HG02588 (cell line): ENCODE measurements around the gene SKI.

ENCODE experiments used
- ATAC-seq: cut with Tn5 transposase; IDR thresholded peaks from one replicate; pipeline ENCODE4 v1.9.1; 2021; ENCODE audit warnings: mild to moderate bottlenecking, moderate library complexity; ENCODE audit not compliant: unreplicated experiment

Gene SKI

DNA sequence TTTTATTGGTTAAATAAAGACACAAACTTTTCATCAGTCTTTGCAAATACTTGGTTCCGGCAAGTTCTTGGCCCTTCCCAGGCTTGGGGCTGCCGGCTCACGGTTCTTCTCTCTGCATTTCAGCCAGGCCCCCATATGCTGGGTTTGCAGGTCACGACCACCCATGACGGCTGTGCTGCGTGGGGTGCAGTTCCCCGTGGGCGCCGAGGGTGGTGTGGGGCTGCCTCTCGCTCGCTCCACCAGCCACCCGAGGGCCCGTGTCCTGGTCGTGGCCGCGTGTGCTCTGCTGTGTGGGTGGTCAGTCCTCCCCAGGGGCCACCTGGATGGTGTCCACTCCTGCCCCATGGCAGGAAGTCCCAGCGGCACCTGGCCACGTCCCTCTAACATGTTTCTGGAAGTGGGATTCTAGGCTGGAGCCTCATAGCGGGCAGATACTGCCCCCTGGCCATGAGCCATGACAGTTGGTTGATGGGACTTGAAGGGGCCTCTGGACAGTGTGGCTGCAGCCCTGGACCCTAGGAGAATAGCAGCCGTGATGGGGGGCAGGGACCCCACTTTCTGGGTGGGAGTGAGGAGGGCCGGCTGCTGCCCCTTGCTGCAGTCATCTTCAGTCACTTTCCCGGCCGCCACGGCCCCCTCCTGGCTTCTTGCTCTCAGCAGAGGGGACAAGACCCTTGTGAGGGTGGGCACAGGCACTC lies 46.3 kb downstream of the SKI start:
- ATAC-seq: no peak

DNA sequence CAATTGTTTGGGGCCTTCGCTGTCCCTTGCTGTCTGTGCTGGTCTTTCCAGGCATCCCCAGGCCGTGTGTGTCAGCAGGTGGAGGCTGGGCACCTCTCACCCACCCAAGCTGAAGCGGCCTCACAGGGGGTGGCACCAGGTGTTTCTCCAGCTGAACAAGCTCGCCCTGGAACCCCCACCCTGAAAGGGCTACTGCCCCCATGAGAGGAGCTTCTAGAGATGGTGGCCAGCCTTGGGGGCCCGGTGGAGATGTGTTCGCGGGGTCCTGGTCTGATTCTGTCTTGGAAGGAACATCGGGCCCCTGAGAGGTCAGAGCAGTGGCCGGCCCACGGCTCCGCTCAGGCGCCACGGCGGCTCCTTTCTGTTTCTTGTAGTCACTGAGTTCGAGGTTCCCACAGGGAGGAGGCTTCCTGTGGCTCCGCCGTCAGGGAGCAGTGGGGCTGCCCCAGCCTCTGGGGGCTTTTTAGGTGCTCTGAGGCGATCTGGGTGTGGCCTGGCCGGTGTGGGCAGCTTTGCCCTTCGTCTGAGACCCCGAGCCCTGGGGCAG lies 46.9 kb downstream of the SKI start:
- no peak for ATAC-seq

DNA sequence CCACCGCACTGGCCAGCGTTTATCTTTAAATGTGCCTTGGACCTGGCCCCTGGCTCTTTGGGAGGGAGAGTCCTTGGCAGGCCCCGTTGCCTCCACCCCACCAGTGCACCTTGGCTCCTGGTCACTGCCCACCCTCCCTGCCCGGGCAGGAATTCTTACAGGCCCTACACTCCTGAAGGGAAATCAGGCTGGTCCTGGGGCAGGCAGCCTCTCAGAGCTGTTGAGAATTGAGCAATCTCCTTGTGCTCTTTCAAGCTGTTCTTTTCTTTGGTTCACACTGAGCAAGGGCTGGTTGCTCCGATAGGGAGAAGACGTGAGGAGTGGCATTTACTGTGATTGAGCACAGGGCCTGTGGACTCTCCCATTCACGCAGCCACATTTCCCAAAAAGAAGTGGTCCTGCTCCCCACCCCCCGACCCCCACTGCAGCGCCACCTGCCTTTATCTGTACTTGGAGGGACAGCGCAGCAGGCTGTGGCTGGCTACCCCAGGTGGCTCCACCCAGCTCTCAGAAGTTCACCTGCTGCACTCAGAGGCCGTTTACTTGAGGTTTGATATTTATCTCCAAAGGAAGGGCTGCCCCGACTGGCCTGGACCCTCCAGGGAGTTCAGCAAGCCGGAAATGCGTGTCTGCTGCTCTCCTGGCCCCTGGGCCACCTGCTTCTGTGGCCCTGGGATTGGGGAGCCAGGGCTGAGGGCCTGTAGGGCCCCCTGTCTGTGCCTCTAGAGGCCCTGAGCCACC lies 47.8 kb downstream of the SKI start:
- ATAC-seq: no peak

DNA sequence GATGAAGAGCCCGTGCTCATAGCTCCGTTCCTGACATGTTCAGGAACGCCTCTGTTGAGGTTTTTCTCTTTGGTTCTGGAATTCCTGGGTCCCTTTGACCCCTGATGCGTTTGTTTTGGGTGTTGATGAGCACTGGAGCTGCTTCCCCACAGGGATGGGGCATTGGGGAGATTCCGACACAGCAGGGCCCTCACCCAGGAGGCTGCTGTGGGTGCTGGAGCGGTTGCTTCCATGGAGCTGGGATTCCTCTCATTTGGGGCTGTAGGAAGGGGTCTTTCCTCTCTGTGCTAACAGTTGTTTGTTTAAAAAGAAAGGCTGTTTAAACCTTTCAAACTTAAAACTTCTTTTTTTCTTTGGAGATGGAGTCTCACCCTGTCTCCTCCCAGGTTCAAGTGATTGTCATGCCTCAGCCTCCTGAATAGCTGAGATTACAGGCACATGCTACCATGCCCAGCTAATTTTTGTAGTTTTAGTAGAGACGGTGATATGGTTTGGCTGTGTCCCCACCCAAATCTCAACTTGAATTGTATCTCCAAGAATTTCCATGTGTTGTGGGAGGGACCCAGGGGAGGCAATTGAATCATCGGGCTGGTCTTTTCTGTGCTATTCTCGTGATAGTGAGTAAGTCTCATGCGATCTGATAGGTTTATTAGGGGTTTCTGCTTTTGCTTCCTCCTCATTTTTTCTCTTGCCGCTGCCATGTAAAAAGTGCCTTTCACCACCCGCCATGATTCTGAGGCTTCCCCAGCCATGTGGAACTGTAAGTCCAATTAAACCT lies 48.9 kb downstream of the SKI start:
- ATAC-seq: no peak

DNA sequence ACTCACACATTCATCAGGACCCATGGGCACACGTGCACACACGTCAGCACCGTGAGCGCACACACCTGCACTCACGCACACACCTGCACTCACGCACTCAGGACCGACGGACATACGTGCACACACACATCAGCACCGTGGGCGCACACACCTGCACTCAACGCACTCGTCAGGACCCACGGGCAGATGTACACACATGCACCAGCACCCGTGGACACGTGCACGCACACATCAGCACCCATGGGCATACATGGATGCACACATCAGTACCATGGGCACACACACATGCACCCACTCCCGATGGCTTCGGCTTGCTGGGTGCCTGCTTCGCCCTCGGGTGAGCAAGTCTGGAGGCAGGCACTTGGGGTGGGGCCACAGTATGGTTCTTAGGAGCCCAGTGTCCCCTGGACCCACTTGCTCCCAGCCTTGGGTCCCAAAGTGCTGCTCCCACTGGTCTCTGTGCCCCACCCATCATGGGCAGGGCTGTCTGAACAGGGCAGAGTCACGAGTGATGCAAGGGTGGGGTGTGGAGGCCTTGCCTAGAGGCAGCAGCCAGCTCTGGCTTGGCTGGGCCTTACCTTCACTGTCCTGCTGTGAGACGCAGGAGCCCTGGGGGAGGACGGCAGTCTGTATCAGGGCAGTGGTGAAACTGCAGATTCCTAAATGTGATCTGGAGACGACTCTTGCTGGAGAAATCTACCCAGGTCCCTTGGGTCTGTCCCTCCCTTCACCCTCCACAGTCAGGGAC lies 49.8 kb downstream of the SKI start:
- no peak for ATAC-seq

DNA sequence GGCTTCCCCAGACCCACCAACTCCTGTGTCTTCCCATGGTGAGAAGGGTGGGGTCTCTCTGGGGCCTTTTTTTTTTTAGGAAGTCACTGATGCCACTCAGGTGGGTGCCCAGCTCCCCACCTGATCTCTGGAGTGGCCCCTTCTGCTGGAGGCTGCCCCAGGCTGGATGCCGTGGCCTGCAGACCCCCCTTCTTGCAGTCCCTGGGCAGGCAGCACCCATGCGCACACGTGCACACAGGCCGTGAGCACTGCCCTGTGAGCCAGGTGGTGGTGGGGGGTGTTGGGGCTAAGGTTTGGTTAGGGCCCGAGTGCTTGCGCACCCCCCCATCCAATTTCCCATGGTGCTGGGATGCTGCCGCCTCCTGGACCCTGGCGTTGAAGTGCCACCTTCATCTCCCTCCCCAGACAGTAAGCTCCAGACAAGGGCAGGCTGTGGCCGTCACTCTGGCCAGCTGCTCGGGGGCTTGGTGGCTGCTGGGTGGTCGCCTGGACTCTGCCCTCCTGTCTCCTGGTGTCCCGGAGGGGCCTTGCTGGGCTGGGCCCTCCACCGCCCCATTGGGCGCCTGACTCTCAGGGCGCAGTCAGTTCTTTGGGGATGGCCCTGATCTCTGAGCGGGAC lies 50.6 kb downstream of the SKI start:
- ATAC-seq: no peak

DNA sequence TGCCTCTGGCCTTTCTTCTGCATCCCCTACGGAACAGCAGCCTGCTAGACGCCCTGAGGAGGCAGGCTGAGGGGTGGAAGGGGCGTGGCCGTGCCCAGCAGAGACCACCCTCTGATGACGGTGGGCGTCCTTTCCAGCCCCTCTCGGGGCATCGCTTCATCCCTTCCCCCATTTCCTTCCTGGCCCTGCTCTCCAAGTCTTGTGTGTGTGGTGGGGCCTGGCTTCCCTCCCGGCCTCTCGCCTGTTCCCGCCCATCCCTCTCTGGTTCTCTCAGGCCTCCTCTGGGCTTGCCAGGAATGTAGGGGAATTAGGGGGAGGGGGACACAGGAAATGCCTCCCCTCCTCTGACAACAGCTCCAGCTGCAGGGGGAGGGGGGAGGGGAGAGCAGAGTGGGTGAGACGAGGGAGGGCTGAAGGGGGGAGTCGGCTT lies 51.1 kb downstream of the SKI start:
- no peak for ATAC-seq

DNA sequence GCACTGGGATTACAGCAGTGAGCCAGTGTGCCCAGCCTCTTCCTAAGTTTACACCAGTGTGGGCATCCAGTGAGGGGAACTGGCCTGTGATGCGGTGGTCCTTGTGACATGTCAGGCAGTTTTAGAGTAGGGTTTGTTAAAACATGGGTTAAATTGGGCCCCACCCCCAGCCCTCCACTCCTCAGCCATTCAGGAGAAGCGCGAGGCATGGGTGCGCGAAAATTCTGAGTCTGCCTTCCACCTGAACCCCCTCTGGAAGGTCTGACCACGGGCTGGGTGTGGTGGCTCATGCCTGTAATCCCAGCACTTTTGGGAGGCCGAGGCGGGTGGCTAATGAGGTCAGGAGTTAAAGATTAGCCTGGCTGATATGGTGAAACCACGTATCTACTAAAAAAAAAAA lies 51.7 kb downstream of the SKI start:
- no peak for ATAC-seq

DNA sequence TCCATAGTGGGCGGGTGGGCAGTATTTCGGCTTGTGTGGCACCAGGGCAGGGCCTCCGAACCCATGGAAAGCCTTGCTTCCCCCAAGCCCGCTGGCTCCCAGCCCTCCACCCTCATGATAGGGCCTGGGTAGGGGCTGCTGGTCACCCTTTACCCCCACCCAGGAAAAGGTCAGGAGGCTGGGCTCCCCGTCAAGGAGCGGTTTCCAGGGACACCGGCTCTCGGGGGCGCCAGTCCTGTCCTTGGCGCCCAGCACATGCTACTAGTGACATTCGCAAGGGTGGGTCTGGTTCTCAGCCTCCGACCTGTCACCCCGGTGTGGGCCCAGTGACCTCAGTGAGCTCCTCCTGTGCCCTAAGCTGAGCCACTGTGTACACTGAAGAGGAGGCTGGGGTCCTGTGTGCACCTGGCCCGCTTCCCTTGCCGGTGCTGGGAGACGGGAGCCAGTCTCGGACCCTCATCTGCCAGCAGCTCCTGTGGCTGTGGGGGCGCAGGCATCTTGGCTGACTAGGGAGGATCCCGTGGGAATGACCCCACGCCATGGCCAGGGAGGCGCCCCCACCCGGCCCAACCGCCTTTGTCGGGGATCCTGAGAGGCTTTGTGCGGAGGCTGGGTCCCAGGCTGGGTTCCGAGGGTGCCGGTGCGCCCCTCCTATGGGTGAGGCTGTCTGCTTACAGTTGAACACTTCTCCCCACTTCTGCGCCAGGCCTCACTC lies 54.6 kb downstream of the SKI start:
- no peak for ATAC-seq

DNA sequence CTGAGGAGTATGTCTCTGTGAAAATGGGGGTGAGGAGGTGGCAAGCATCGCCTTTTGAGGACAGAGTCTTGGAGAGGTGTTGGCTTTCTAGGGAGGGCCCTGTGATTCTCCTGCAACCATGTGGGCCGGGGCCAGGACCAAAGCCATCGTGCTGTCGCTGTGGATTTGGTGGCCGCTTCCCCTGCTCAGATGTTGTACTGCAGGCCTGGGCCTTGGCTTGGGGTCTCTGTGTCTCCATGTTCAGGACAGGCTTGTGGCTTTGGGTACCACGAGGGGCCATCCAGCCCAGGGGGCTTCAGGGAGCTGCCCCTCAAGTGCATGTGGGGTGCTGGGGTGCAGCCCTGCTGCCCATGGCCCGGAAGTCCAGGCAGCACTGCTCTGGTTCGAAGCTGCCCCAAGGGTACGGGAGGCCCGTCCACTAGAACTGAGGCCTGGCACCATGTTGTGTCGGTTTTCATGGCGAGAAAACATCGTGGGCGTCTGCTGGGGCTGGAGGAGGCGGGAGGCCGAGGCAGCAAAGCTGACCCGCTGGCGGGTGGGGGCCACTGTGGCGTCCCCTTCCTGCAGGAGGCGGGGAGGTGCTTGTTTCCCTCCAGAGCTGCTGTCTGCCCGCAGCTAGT lies 55.4 kb downstream of the SKI start:
- no peak for ATAC-seq

DNA sequence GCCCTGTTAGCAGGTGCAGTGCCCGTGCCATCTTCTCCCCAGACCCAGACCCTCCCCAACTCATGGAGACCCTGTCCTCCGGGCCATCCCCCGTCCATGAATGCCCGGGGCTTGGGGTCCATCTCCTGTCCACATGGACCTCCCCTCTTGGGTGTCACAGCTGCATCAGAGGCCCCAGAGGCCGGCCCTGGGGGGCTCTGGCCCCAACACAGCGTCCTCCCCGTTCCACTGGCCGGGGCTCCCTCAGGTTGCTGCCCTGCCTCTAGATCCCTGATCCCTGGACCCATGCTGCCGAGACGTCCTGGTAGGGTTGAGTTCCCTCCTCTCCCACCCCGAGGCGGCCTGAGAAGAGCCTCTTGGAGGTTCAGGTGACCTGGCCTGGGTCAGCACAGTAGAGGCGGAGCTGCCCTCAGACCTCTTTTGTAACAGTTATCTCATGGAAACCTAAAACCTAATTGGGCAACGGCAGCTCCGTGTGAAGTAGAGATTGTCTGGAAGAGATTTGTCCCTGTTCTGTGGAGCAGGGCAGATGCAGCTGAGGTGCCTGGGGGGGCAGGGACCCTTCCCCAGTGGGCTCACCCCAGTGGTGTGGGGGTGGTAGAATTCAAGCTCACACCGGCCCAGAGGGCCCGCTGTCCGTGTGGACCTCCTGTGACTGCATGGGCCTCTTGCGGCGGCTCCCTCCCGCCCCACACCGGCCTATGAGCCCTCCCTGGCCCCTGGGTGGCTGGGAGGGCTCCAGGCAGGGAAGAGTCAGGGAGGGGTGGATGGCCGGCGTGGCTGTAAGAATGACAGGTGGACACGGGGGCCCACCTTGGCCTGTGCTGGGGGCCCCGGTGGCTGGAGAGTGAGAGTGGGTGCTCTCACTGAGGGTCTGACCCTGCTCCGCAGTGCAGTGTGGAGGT lies 56.1 kb downstream of the SKI start:
- no peak for ATAC-seq

DNA sequence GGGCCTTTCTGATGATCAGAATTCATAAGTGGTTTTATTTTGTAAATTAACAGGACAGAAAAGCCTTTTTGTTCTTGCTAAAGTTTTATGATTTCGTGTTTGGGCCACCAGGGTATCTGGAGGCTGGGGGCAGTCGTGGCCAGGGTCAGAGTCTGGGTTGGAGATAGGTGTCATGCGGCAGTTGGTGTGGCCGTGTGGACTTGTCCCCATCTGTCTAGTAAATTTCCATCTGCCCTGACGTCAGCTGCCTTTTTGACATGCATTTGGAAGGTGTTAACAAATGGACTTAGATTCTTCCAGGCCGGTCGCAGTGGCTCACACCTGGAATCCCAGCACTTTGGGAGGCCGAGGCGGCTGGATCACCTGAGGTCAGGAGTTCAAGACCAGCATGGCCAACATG lies 56.8 kb downstream of the SKI start:
- ATAC-seq: no peak

DNA sequence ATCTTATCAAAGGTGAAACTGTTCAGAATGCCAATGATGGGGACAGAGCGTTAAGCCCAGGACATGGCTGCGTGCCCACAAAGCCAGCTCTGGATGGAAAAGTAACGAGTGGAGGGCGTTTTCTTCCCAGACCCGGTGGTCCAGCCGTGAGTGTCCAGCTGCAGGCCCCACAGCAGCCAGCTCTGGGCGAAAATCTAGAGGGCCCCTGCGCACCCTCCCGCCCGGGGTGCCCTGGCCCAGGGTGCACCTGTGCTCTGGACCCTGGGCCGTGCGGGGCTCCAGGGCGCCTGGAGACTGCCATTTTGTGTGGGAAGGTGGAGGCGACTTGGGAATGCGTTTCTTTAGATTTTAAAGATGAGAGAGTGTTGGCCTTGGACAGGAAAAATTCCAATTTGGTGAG lies 58.8 kb downstream of the SKI start:
- no peak for ATAC-seq

DNA sequence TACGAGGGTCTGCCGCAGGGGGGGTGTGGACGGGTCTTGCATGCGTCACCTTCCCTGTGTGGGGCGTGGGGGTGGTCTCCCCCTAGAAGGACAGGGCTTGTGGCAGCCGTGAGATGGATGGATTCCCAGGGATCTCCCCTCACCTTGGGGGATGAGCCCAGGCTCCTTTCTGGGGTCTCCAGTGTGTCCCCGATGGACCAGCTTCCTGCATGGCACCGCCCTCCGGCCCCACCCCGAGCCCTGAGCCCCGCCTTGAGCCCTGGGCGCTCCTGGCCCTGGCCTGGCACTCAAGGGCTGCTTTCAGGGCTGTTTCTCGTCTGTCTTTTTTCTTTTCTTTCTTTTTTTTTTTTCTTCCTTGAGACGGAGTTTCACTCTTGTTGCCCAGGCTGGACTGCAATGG lies 59.5 kb downstream of the SKI start:
- no peak for ATAC-seq

DNA sequence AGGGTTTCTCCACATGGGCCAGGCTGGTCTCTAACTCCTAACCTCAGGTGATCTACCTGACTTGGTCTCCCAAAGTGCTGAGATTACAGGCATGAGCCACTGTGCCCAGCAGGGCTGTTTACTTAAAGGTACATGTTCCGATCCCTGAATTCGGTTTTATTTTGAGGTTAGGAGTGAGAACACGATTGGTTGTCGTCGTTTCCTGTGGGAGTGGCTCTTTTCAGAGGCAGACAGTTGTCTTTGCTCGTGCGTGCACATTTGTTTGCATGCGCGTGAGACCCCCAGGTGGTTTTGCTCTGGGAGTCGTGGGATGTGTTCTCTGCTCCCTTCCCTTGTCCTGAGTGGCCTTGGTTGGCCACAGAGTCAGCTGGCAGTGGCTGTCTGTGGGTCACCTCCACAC lies 60.2 kb downstream of the SKI start:
- ATAC-seq: no peak

DNA sequence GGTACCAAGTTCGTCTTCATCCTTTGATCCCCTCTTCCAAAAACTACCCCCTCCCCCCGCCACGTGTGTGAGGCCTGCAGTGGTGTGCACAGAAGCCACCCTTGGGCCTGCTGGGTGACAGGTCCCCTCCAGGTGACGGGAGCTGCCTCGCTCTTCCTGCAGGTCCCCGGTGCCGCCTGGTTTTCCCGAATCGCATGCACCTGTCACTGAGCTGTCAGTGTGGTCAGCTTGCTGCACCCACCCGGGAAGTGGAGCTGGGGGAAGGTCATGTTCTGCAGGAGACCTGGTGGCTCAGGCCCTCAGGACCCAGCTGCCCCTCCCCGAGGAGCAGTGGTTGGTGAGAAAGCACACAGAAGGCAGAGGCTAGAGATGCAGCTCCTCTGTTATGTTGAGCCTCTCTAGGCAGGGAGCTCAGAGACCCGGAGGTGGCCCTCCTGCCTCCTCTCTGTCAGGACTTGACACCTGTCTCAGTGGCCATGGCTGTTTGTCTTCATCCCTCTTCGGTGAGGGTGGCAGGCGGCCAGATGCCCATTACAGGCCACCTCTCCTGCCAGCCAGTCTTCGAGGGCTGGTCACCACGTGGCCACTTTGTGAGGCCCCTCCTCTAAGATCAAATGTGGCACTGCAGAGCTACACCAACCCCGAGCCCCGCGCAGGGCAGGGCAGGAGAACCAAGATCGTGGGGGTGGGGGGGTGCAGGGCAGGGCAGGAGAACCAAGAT lies 60.9 kb downstream of the SKI start:
- ATAC-seq: no peak

DNA sequence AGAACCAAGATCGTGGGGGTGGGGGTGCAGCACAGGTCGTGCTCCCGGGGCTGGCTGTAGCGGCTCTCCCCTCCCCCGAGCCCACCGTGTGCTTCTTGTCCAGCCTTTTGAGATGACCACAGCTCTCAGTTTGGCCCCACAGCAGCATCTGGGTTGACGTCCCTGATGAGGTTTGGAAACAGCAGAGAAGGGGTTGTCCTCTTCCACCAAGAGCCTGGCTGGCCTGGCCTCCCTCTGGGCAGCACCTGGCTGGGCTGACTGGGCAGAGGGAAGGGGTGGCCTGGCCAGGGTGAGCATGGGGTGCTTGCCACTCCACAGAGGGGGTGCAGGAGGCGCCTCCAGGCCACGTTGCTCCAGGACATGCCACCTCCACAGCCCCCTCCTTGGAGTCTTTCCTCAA lies 61.5 kb downstream of the SKI start:
- no peak for ATAC-seq

DNA sequence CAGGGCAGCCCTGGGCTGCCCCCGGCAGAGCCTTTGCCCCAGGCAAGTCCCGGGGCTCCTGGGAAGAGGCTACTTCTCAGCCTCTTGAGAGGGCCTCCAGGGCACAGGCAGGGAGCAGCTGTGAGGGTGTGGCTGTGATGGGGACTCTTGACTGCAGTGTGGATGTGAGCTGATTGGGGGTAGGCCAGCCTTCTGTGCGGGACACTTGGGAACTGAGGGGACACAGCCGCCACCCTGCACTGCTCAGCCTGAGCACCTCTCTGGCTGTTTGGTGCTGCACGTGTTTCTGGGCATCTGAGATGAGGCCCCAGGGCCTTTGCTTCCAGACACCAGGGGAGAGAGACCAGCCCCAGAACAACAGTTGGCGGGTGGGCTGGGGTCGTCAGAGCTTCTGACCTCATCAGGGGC lies 62.1 kb downstream of the SKI start:
- ATAC-seq: no peak
